Iris pigment epithelial cell (primary cell): ENCODE measurements around the gene FRK.
"Not testable (repeated sequence)": the region's sequence is repeated elsewhere in the genome, so short reads cannot be mapped to it uniquely, and the experiment has no call there.

ENCODE experiments used
- DNase-seq: peaks from one replicate; pipeline ENCODE4 v3.0.0-alpha.2; 2011; ENCODE audit warnings: low read depth

The FRK gene

GRCh38 chr6:116074732-116075390 lies 14.2 kb upstream of the FRK start:
- DNase-seq = no peak

GRCh38 chr6:116073765-116074440 lies 13.2 kb upstream of the FRK start:
- peak; percentile 72 for DNase-seq

- peak; percentile 25 for DNase-seq
These were observed 11.7 kb upstream of the FRK start for GRCh38 chr6:116072368-116072767.

GRCh38 chr6:116070616-116071389 lies 10.1 kb upstream of the FRK start:
- no peak for DNase-seq

GRCh38 chr6:116070101-116070500 lies 9.4 kb upstream of the FRK start:
- no peak for DNase-seq

- DNase-seq = no peak
These were observed 6.1 kb upstream of the FRK start for GRCh38 chr6:116066789-116067188.

GRCh38 chr6:116064666-116065065 lies 4.0 kb upstream of the FRK start:
- DNase-seq = no peak

GRCh38 chr6:116062496-116062895 lies 1.8 kb upstream of the FRK start:
- DNase-seq = no peak

- DNase-seq = no peak
These were observed 749 bp downstream of the FRK start for GRCh38 chr6:116059713-116060571.

GRCh38 chr6:116057766-116058165 lies 2.9 kb downstream of the FRK start:
- DNase-seq = no peak

- no peak for DNase-seq
These were observed 5.2 kb downstream of the FRK start for GRCh38 chr6:116055513-116055912.

- no peak for DNase-seq
These were observed 9.4 kb downstream of the FRK start for GRCh38 chr6:116051244-116051643.

GRCh38 chr6:116050737-116051136 lies 10.0 kb downstream of the FRK start:
- no peak for DNase-seq

- no peak for DNase-seq
These were observed 11.4 kb downstream of the FRK start for GRCh38 chr6:116049321-116049720.

- peak; percentile 33 for DNase-seq
These were observed 13.3 kb downstream of the FRK start for GRCh38 chr6:116047173-116047933.

GRCh38 chr6:116046737-116047136 lies 14.0 kb downstream of the FRK start:
- DNase-seq = no peak

GRCh38 chr6:116046272-116046671 lies 14.4 kb downstream of the FRK start:
- DNase-seq = not testable (repeated sequence)

GRCh38 chr6:116041934-116042333 lies 18.8 kb downstream of the FRK start:
- no peak for DNase-seq

GRCh38 chr6:116040993-116041392 lies 19.7 kb downstream of the FRK start:
- DNase-seq = no peak

GRCh38 chr6:116036885-116037284 lies 23.8 kb downstream of the FRK start:
- no peak for DNase-seq

GRCh38 chr6:116036075-116036773 lies 24.5 kb downstream of the FRK start:
- DNase-seq = no peak
